SH-SY5Y (cell line): ENCODE data around the gene STIP1.

Experiments
- GATA2 ChIP-seq: IDR thresholded peaks from 2 replicates; pipeline ENCODE4 v1.6.1; 2011; ENCODE audit warnings: mild to moderate bottlenecking, low read depth, low read length
- GATA3 ChIP-seq: IDR thresholded peaks from 2 replicates; pipeline ENCODE4 v1.6.1; 2011; ENCODE audit warnings: low read depth, mild to moderate bottlenecking, low read length, moderate library complexity

STIP1 gene

GRCh38 chr11:64248578-64248977 is 62.6 kb downstream of the STIP1 start:
- TF ChIP-seq GATA3 = no peak
- TF ChIP-seq GATA2 = no peak

- TF ChIP-seq GATA2 (no peak), GATA3 (no peak)
Observed at GRCh38 chr11:64249038-64249437, 63.1 kb downstream of the STIP1 start.

GRCh38 chr11:64249563-64250414 is 63.8 kb downstream of the STIP1 start:
- TF ChIP-seq GATA2 = peak; percentile 36; the same call in 1 of the 2 replicates
- no peak for TF ChIP-seq GATA3

- no peak for TF ChIP-seq GATA3
- no peak for TF ChIP-seq GATA2
Observed at GRCh38 chr11:64250415-64251015, 64.5 kb downstream of the STIP1 start.

- TF ChIP-seq GATA3 = no peak
- TF ChIP-seq GATA2 = no peak
Observed at GRCh38 chr11:64251016-64251752, 65.2 kb downstream of the STIP1 start, which contains the start of gene PLCB3. TSS of gene PLCB3 (plus strand) at chr11:64251530. CDS start at chr11:64251650, 120 bp downstream.

GRCh38 chr11:64251753-64252002 is 65.7 kb downstream of the STIP1 start:
- TF ChIP-seq GATA2 (no peak), GATA3 (no peak)

GRCh38 chr11:64252003-64252872 is 66.3 kb downstream of the STIP1 start:
- TF ChIP-seq GATA2 (no peak), GATA3 (no peak)

- TF ChIP-seq GATA2 (no peak), GATA3 (no peak)
Observed at GRCh38 chr11:64253043-64253442, 67.1 kb downstream of the STIP1 start.

- no peak for TF ChIP-seq GATA2
- no peak for TF ChIP-seq GATA3
Observed at GRCh38 chr11:64253481-64253880, 67.5 kb downstream of the STIP1 start.
